ENCODE results near the gene PRRC1.

PRRC1 gene

DNA sequence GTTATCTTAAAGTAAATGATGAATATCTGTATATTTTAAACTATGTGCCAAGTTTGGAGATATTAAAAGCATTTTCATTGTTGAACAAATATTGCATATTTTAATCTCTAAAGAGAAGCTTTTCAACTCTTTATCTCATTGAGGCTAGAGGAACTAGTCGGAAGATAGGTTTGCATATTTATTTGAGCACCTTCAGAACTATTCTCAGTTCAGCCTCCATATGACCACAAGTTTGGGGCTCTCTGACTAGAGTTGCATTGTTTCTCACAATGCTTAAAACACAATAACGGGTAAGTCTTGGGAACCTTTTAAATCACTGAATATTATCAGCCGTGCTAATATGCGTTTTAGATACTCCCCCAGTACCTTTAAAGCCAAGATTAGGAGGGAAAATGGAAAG, 84.2 kb downstream of the PRRC1 start:
- ChIA-PET CTCF (interaction anchor here (1.3 to 1.8 kb wide), 3 partner anchors 11 to 38 kb away, joined by 4 to 5 read pairs (median 5); no protein-coding TSS in a partner anchor), POLR2A (no interaction called here)
- DNase-seq (ENCODE audit: extremely low spot score): no peak
- TF ChIP-seq, protein P1, sequence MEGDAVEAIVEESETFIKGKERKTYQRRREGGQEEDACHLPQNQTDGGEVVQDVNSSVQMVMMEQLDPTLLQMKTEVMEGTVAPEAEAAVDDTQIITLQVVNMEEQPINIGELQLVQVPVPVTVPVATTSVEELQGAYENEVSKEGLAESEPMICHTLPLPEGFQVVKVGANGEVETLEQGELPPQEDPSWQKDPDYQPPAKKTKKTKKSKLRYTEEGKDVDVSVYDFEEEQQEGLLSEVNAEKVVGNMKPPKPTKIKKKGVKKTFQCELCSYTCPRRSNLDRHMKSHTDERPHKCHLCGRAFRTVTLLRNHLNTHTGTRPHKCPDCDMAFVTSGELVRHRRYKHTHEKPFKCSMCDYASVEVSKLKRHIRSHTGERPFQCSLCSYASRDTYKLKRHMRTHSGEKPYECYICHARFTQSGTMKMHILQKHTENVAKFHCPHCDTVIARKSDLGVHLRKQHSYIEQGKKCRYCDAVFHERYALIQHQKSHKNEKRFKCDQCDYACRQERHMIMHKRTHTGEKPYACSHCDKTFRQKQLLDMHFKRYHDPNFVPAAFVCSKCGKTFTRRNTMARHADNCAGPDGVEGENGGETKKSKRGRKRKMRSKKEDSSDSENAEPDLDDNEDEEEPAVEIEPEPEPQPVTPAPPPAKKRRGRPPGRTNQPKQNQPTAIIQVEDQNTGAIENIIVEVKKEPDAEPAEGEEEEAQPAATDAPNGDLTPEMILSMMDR (IDR thresholded peaks at IDR 0.05; ENCODE audit: control extremely low read depth, extremely low read depth, low read depth, missing control alignments): no peak

DNA sequence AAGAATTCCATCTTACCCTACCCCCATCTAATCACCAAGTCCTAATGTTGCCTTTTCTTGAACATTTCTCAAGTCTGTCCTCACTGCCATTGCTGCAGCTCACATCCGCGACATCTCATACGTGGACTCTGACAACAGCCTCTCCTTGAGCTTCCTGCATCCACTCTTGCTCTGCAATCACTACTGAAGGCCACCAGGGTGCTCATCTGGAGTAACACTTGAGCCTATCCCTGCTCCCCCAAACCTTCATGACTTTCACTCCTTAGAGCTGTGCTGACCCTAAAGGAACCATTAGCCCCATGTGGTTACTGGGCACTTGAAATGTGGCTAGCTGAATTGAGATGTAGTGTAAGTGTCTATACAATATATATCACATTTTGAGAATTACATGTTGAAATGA, 85.0 kb downstream of the PRRC1 start:
- TF ChIP-seq, protein P1 (IDR thresholded peaks at IDR 0.05; ENCODE audit: control extremely low read depth, extremely low read depth, low read depth, missing control alignments): no peak
- DNase-seq (ENCODE audit: extremely low spot score): no peak
- CTCF ChIA-PET: interaction anchor here (1.0 to 2.6 kb wide), 5 partner anchors 10 to 51 kb away, joined by 3 to 11 read pairs (median 4); no protein-coding TSS in a partner anchor
- POLR2A ChIA-PET: no interaction called here

DNA sequence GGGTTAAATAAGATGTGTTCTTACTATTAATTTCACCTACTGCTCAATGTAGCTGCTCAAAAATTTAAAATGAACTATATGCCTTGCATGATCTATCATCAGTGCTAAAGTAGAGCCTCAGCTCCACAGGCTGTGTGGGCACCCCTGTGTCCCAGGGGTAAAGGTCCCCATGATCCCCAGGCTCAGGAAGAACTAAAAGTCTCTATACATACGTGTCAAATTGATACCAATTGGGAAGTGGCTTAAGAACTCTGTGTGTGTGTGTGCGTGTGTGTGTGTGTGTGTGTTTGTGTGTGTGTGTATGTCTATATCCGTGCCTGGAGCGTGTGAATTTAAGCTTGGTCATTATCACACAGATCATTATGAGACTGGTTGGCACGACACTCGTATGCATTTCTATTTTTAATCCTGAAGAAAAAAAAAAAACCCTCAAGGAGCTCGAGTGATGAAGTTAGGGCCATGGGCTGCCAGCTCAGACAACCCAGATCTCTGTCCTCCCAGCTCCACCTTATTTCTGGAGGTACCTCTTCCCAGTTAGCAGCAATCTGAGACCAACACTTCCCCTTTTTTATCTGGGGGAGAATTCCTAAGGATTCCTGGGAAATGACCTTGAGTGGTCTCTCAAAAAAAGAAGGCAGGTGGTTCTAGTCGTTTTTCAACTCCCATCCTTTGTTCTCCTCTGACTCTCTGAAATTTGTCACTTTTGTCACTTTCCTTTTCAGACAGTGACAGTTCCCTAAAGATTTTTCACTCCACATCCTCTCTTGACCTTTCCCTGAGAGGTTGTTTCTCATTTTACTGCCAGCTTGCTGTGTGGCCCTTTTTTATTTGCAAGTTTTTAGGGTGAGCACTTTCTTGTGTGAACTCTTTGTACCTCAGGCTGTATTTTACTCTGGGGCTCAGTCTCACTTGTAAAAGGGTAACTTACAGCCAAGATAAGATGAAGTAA, 85.7 kb downstream of the PRRC1 start:
- no peak for DNase-seq (ENCODE audit: extremely low spot score)
- POLR2A ChIA-PET: no interaction called here
- TF ChIP-seq, protein P1 (IDR thresholded peaks at IDR 0.05; ENCODE audit: control extremely low read depth, extremely low read depth, low read depth, missing control alignments): no peak
- CTCF ChIA-PET: interaction anchor here (1.0 to 2.6 kb wide), 5 partner anchors 9 to 50 kb away, joined by 3 to 11 read pairs (median 4); no protein-coding TSS in a partner anchor
